GM23248 (cell line): ENCODE measurements around the gene CCT8L2. TPM values are rescaled to one million over a fixed set of nuclear protein-coding genes. Genes with fewer than 3 reads are reported as not detected.
"Not testable (repeated sequence)": the region's sequence is repeated elsewhere in the genome, so short reads cannot be mapped to it uniquely, and the experiment has no call there.

Experiments
- DNase-seq: peaks from one replicate; pipeline ENCODE4 v3.0.0-alpha.2; 2015
- H2AFZ ChIP-seq: fragments of 200-600 bp; sonication (generic); 2 replicates; pipeline ENCODE4 v1.6.1; 2016; ENCODE audit warnings: antibody characterized with exemption
- H3F3A ChIP-seq: fragments of 200-600 bp; sonication (generic); 2 replicates; pipeline ENCODE4 v1.6.1; 2016; ENCODE audit warnings: mild to moderate bottlenecking, antibody characterized with exemption, mixed run types; ENCODE audit not compliant: insufficient read depth
- H3K27ac ChIP-seq: fragments of 200-600 bp; sonication (generic); 2 replicates; pipeline ENCODE4 v1.5.1; 2016; ENCODE audit warnings: mild to moderate bottlenecking
- H3K27me3 ChIP-seq: fragments of 200-600 bp; sonication (generic); replicated peaks from 2 replicates; pipeline ENCODE4 v1.6.1; 2016; ENCODE audit warnings: mild to moderate bottlenecking; ENCODE audit not compliant: insufficient read depth
- H3K36me3 ChIP-seq: fragments of 200-600 bp; sonication (generic); 2 replicates; pipeline ENCODE4 v1.6.1; 2016; ENCODE audit warnings: low read depth, mild to moderate bottlenecking
- H3K4me1 ChIP-seq: fragments of 200-600 bp; sonication (generic); 2 replicates; pipeline ENCODE4 v1.6.1; 2016; ENCODE audit warnings: mild to moderate bottlenecking; ENCODE audit not compliant: insufficient read depth
- H3K4me2 ChIP-seq: fragments of 200-600 bp; sonication (generic); one replicate; pipeline ENCODE4 v1.6.1; 2016; ENCODE audit warnings: mild to moderate bottlenecking; ENCODE audit not compliant: unreplicated experiment
- H3K4me3 ChIP-seq: fragments of 200-600 bp; sonication (generic); 2 replicates; pipeline ENCODE4 v1.5.1; 2016; ENCODE audit warnings: mild to moderate bottlenecking
- H3K79me2 ChIP-seq: fragments of 200-600 bp; sonication (generic); 2 replicates; pipeline ENCODE4 v1.6.1; 2016; ENCODE audit warnings: mild to moderate bottlenecking; ENCODE audit not compliant: insufficient read depth
- H3K9ac ChIP-seq: fragments of 200-600 bp; sonication (generic); 2 replicates; pipeline ENCODE4 v1.6.1; 2016; ENCODE audit warnings: mild to moderate bottlenecking
- H3K9me2 ChIP-seq: fragments of 200-600 bp; sonication (generic); 2 replicates; pipeline ENCODE4 v1.6.1; 2016; ENCODE audit warnings: mixed run types, mild to moderate bottlenecking, moderate library complexity; ENCODE audit not compliant: insufficient read depth
- H3K9me3 ChIP-seq: fragments of 200-600 bp; sonication (generic); one replicate; pipeline ENCODE4 v1.6.1; 2017; ENCODE audit warnings: low read depth
- H4K20me1 ChIP-seq: fragments of 200-600 bp; sonication (generic); 2 replicates; pipeline ENCODE4 v1.6.0; 2016; ENCODE audit not compliant: insufficient read depth
- EZH2 ChIP-seq: fragments of 200-600 bp; sonication (generic); IDR thresholded peaks from 2 replicates; pipeline ENCODE4 v1.6.1; 2018; ENCODE audit warnings: antibody characterized with exemption, mild to moderate bottlenecking; ENCODE audit not compliant: insufficient read depth, poor library complexity, severe bottlenecking
- EZH2phosphoT487 ChIP-seq: fragments of 200-600 bp; sonication (generic); IDR thresholded peaks from 2 replicates; pipeline ENCODE4 v1.6.1; 2018; ENCODE audit warnings: antibody characterized with exemption, moderate library complexity, mild to moderate bottlenecking, low read depth; ENCODE audit not compliant: insufficient read depth
- WGBS, 2 experiments: methylation state at CpG; one replicate each; pipeline ENCODE4 v1.1.6; 2015 to 2017; ENCODE audit warnings: low lambda C conversion rate in 2 of 2, low coverage in 1 of 2; ENCODE audit errors: missing lambda C conversion rate in 2 of 2; 5-methylcytosine and 5-hydroxymethylcytosine counted together
- in situ Hi-C: fragments of 300-500 bp; cut with MboI; formaldehyde crosslinking; loops from 2 replicates; pipeline ENCODE4 v1.15.0; 2020
- polyA plus RNA-seq: library from polyadenylated mRNA; unstranded; fragments of >200 nt; fragmentation: Nextera tagmentation; extraction: Ambion mirVana; gene quantifications from 2 replicates; pipeline ENCODE4 v1.2.1, GENCODE V29; 2016
- total RNA-seq: library from RNA; depleted of rRNA; stranded (reverse); fragments of >200 nt; shearing (Covaris generic); gene quantifications from 2 replicates; pipeline ENCODE4 v1.2.3, GENCODE V29; 2014

CCT8L2 gene
- total and polyA plus RNA-seq, 2 experiments from 2014 or later: not detected

DNA sequence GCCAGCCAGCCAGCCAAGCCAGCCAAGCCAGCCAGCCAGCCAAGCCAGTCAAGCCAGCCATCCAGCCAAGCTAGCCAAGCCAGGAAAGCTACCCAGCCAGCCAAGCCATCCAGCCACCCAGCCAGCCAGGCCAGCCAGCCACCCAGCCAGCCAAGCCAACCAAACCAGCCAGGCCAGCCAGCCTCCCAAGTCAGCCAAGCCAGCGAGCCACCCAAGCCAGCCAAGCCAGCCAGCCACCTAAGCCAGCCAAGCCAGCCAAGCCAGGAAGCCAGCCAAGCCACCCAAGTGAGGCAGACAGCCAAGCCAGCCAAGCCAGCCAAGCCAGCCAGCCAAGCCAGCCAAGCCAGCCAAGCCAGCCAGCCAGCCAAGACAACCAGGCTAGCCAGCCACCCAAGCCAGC is 32.6 kb downstream of the CCT8L2 start:
- H2AFZ ChIP-seq, H3K9me2 ChIP-seq, in situ Hi-C loops, H3K4me3 ChIP-seq, H3K79me2 ChIP-seq, H3K4me2 ChIP-seq, H3K4me1 ChIP-seq, H3K9me3 ChIP-seq, H3F3A ChIP-seq, H3K36me3 ChIP-seq, H3K27me3 ChIP-seq, H3K9ac ChIP-seq, H4K20me1 ChIP-seq, H3K27ac ChIP-seq, DNase-seq: not testable (repeated sequence)
- WGBS, 2 experiments: 0% methylated on average over 1 of the region's 1 CpG; no CpG with 5 or more reads in 1 of the 2 experiments

DNA sequence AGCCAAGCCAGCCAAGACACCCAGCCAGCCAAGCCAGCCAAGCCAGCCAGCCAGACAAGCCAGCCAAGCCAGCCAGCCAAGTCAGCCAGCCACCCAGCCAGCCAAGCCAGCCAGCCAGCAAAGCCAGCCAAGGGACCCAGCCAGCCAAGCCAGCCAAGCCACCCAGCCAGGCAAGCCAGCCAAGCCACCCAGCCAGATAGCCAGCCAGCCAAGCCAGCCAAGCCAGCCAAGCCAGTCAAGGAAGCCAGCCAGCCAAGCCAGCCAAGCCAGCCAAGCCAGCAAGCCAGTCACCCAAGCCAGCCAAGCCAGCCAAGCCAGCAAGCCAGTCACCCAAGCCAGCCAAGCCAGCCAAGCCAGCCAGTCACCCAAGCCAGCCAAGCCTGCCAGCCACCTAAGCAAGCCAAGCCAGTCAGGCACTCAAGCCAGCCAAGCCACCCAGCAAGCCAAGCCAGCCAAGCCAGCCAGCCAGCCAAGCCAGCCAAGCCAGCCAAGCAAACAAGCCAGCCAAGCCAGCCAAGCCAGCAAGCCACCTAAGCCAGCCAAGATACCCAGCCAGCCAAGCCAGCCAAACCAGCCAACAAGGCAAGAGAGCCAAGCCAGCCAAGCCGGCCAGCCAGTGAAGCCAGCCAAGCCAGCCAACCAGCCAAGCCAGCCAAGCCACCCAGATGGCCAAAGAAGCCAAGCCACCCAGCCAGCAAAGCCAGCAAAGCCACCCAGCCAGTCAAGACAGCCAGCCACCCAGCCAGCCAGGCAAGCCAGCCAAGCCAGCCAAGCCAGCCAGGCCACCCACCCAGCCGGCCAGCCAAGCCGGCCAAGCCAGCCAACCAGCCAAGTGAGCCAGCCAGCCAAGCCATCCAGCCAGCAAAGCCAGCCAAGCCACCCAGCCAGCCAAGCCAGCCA is 33.3 kb downstream of the CCT8L2 start:
- DNase-seq: no peak
- Histone ChIP-seq H3F3A (no peaks in the 10 kb centered on the region), H3K4me3 (no peak overlapping the region), H3K27me3 (no peaks in the 10 kb centered on the region), H3K36me3 (no peaks in the 10 kb centered on the region), H3K79me2 (no peaks in the 10 kb centered on the region), H2AFZ (no peak overlapping the region), H3K9me3 (no peaks in the 10 kb centered on the region), H3K4me2 (no peak overlapping the region), H3K4me1 (no peaks in the 10 kb centered on the region), H3K27ac (no peak overlapping the region), H4K20me1 (no peaks in the 10 kb centered on the region), H3K9ac (no peak overlapping the region), H3K9me2 (no peaks in the 10 kb centered on the region)
- in situ Hi-C loops: no loop called here
- no peak for TF ChIP-seq EZH2
- TF ChIP-seq EZH2phosphoT487: no peak
- 26 to 30% methylated on average over 3 of the region's 3 CpGs for WGBS, 2 experiments

DNA sequence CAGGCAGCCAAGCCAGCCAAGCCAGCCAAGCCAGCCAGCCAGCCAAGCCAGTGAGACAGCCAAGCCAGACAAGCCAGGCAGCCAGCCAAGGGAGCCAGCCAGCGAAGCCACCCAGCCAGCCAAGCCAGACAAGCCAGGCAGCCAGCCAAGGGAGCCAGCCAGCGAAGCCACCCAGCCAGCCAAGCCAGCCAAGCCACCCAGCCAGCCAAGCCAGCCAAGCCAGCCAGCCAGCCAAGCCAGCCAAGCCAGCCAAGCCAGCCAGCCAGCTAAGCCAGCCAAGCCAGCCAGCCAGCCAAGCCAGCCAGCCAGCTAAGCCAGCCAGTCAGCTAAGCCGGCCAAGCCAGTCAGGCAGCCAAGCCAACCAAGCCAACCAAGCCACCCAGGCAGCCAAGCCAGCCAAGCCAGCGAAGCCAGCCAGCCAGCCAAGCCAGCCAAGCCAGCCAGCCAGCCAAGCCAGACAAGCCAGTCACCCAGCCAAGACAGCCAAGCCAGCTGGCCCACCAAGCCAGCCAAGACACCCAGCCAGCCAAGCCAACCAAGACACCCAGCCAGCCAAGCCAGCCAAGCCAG is 34.1 kb downstream of the CCT8L2 start:
- H2AFZ ChIP-seq, H3K27ac ChIP-seq, in situ Hi-C loops, DNase-seq, H3K9me2 ChIP-seq, H3K27me3 ChIP-seq, H3K4me2 ChIP-seq, H3K4me3 ChIP-seq, H4K20me1 ChIP-seq, H3K79me2 ChIP-seq, H3K9me3 ChIP-seq, H3K4me1 ChIP-seq, H3K9ac ChIP-seq, H3F3A ChIP-seq, H3K36me3 ChIP-seq: not testable (repeated sequence)
- WGBS, 2 experiments: 24 to 35% methylated on average over 3 to 4 of the region's 4 CpGs

DNA sequence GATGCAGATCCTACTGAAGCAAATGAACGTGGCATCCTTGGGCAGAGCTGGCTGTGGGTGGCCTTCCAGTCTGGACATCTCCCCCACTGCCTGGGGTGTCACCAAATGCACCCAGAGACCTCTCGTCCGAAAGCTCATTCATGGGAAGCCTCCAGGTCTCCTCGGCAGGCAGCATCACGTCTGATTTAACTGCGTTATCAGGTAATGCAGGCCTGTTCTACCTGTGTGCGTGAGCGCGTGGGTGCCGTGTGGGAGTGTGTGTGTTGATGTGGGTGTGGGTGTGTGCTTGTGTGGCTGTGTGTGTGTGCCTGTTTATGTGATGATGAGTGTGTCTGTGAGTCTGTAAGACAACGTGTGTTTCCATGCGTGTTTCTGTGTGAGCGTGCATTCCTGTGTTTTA is 35.1 kb downstream of the CCT8L2 start:
- H3K9me3 ChIP-seq, in situ Hi-C loops, H3F3A ChIP-seq, H4K20me1 ChIP-seq, H2AFZ ChIP-seq, H3K36me3 ChIP-seq, H3K4me1 ChIP-seq, H3K27me3 ChIP-seq, H3K9ac ChIP-seq, H3K4me2 ChIP-seq, H3K9me2 ChIP-seq, DNase-seq, H3K4me3 ChIP-seq, H3K79me2 ChIP-seq, H3K27ac ChIP-seq: not testable (repeated sequence)
- WGBS, 2 experiments: 59 to 66% methylated on average over 13 of the region's 13 CpGs

DNA sequence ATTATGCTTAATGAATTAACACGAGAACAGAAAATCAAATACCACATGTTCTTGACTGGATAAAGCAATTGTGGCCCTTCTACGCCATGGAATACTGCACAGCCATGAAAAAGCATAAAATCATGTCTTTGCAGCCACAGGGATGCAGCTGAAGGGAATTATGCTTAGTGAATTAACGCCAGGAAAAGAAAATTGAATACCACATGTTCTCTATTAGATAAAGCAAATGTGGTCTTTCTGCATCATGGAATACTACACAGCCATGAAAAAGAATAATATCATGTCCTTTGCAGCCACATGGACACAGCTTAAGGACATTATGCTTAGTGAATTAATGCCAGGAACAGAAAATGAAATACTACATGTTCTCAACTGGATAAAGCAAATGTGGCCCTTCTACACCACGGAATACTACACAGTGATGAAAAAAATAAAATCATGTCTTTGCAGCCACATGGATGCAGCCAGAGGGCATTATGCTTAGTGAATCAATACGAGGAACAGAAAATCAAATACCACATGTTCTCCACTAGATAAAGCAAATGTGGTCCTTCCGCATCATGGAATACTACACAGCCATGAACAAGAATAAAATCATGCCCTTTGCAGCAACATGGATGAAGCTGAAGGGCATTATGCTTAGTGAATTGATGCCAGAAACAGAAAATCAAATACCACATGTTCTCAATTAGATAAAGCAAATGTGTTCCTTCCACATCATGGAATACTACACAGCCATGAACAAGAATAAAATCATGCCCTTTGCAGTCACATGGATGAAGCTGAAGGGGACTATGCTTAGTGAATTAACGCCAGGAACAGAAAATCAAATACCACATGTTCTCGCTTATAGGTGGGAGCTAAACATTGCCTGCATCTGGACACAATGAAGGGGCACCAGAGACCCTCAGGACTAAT is 37.3 kb downstream of the CCT8L2 start:
- H3K4me3 ChIP-seq, H3K27ac ChIP-seq, in situ Hi-C loops, H2AFZ ChIP-seq, H3K36me3 ChIP-seq, H4K20me1 ChIP-seq, H3K9me3 ChIP-seq, H3K4me1 ChIP-seq, H3K4me2 ChIP-seq, H3K79me2 ChIP-seq, H3K9me2 ChIP-seq, H3F3A ChIP-seq, DNase-seq, H3K9ac ChIP-seq, H3K27me3 ChIP-seq: not testable (repeated sequence)
- 50 to 52% methylated on average over 7 to 8 of the region's 8 CpGs for WGBS, 2 experiments

DNA sequence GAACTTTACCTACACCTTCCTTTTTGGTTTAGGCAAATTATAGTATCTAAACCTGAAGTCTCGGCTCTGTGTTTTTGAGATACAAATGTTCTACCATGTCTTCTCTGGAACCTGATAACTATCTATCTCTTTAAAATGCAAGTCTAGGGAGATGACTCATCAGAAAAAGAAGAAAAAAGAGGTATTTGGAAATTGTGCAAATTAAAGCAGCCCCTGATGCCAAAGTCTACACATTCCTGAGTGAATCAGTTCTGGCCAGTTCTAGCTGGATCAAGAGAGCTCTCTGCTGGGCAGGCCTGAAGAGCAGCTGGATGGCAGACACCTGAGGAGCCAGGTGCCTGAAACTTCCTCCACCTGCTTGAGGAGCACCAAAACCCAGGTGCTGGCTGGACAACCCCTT is 49.3 kb downstream of the CCT8L2 start:
- H3K4me1 ChIP-seq, H4K20me1 ChIP-seq, H3K27ac ChIP-seq, H3K9ac ChIP-seq, H2AFZ ChIP-seq, H3K4me3 ChIP-seq, H3K36me3 ChIP-seq, DNase-seq, H3K79me2 ChIP-seq, H3K9me3 ChIP-seq, H3K4me2 ChIP-seq, H3K9me2 ChIP-seq, H3K27me3 ChIP-seq, in situ Hi-C loops, H3F3A ChIP-seq: not testable (repeated sequence)
- 29 to 33% methylated on average over 1 of the region's 1 CpG for WGBS, 2 experiments
